Activated CD4-positive, alpha-beta T cell treated with anti-CD3 and anti-CD28 coated beads, Interleukin-2, amount 50 U/mL, for 24 hours (primary cell): Measurements from ENCODE around the gene CBX1.
A peak's percentile ranks its signal among the peaks of the same experiment; 100 is the strongest.

Experiments
- DNase-seq, 2 donors: peaks; one replicate each; pipeline ENCODE4 v3.0.0-alpha.2; 2020; ENCODE audit warnings: low read depth in 1 of 2, low spot score in 1 of 2

The CBX1 gene

GRCh38 chr17:48027322-48027981 lies 73.8 kb downstream of the CBX1 start:
- DNase-seq: no peak

- DNase-seq: peak; percentile 39 to 62
Measured at GRCh38 chr17:48026502-48027321, 74.6 kb downstream of the CBX1 start.

- DNase-seq: no peak
Measured at GRCh38 chr17:48025904-48026501, 75.3 kb downstream of the CBX1 start.

- DNase-seq: peak; percentile 96 to 98
Measured at GRCh38 chr17:48025040-48025903, 76.0 kb downstream of the CBX1 start.

GRCh38 chr17:48024149-48025039 lies 76.9 kb downstream of the CBX1 start:
- no peak for DNase-seq

- DNase-seq: peak in 1 of 2 donors; percentile 10
Measured at GRCh38 chr17:48023400-48024148, 77.7 kb downstream of the CBX1 start.

- DNase-seq: no peak
Measured at GRCh38 chr17:48022901-48023300, 78.4 kb downstream of the CBX1 start.

- DNase-seq: no peak
Measured at GRCh38 chr17:48021934-48022333, 79.3 kb downstream of the CBX1 start.
